Measurements from ENCODE around the gene RAPH1.

RAPH1 gene

GRCh38 chr2:203347375-203347774 lies 187.7 kb downstream of the RAPH1 start:
- Histone ChIP-seq H3K4me2 (ENCODE audit: low read length) (no peak overlapping the region), H3K4ac (ENCODE audit: low read depth, low read length) (no peak overlapping the region), H4K5ac (ENCODE audit: low read length) (no peak overlapping the region), H3K56ac (ENCODE audit: low read length) (no peak overlapping the region), H3K27me3 (ENCODE audit: insufficient read depth, low read length, poor library complexity) (no peaks in the 10 kb centered on the region), H3K27ac (ENCODE audit: low read depth, low read length) (no peak overlapping the region), H2AK5ac (ENCODE audit: low read length) (no peak overlapping the region), H4K8ac (ENCODE audit: low read depth, low read length) (no peak overlapping the region), H3K36me3 (ENCODE audit: control insufficient read depth, insufficient read depth, low read length) (no peaks in the 10 kb centered on the region), H3K23ac (ENCODE audit: low read length) (no peak overlapping the region), H3K79me2 (ENCODE audit: control insufficient read depth, insufficient read depth, low read length) (peaks cover 25% of the 10 kb centered on the region), H3K4me1 (ENCODE audit: control insufficient read depth, low read depth, low read length) (peaks cover 2% of the 10 kb centered on the region), H3K4me3 (ENCODE audit: low read length) (no peak overlapping the region), H2BK15ac (replicated peaks; ENCODE audit: low read depth) (no peak overlapping the region), H3K9ac (ENCODE audit: low read length) (no peak overlapping the region), H3K79me1 (ENCODE audit: low read length) (peaks cover 12% of the 10 kb centered on the region), H3K18ac (ENCODE audit: low read length) (no peak overlapping the region), H2BK120ac (ENCODE audit: low read depth, low read length) (no peak overlapping the region), H2BK5ac (ENCODE audit: low read length) (no peak overlapping the region)
- no peak for DNase-seq
- no CpG with 5 or more reads among the region's 4 CpGs for WGBS (ENCODE audit: extremely low coverage, insufficient coverage, low lambda C conversion rate)

GRCh38 chr2:203346612-203347011 lies 188.5 kb downstream of the RAPH1 start:
- H3K27ac ChIP-seq (ENCODE audit: low read depth, low read length) = no peak overlapping the region
- H3K79me1 ChIP-seq (ENCODE audit: low read length) = peaks cover 8% of the 10 kb centered on the region
- H3K9ac ChIP-seq (ENCODE audit: low read length) = no peak overlapping the region
- H2BK120ac ChIP-seq (ENCODE audit: low read depth, low read length) = no peak overlapping the region
- no peak overlapping the region for H3K18ac ChIP-seq (ENCODE audit: low read length)
- H2BK15ac ChIP-seq (replicated peaks; ENCODE audit: low read depth) = no peak overlapping the region
- peaks cover 19% of the 10 kb centered on the region for H3K79me2 ChIP-seq (ENCODE audit: control insufficient read depth, insufficient read depth, low read length)
- H3K4me3 ChIP-seq (ENCODE audit: low read length) = no peak overlapping the region
- H3K4ac ChIP-seq (ENCODE audit: low read depth, low read length) = no peak overlapping the region
- no peak overlapping the region for H4K8ac ChIP-seq (ENCODE audit: low read depth, low read length)
- no peak for DNase-seq
- H4K5ac ChIP-seq (ENCODE audit: low read length) = no peak overlapping the region
- H3K56ac ChIP-seq (ENCODE audit: low read length) = no peak overlapping the region
- peaks cover 2% of the 10 kb centered on the region for H3K4me1 ChIP-seq (ENCODE audit: control insufficient read depth, low read depth, low read length)
- H3K27me3 ChIP-seq (ENCODE audit: insufficient read depth, low read length, poor library complexity) = no peaks in the 10 kb centered on the region
- H3K4me2 ChIP-seq (ENCODE audit: low read length) = no peak overlapping the region
- H3K23ac ChIP-seq (ENCODE audit: low read length) = no peak overlapping the region
- no peak overlapping the region for H2AK5ac ChIP-seq (ENCODE audit: low read length)
- no peak overlapping the region for H2BK5ac ChIP-seq (ENCODE audit: low read length)
- no peaks in the 10 kb centered on the region for H3K36me3 ChIP-seq (ENCODE audit: control insufficient read depth, insufficient read depth, low read length)
- whole genome bisulfite sequencing (ENCODE audit: extremely low coverage, insufficient coverage, low lambda C conversion rate) = no CpG with 5 or more reads among the region's 1 CpG

- Histone ChIP-seq H3K4ac (ENCODE audit: low read depth, low read length) (no peak overlapping the region), H4K5ac (ENCODE audit: low read length) (no peak overlapping the region), H3K56ac (ENCODE audit: low read length) (no peak overlapping the region), H3K23ac (ENCODE audit: low read length) (no peak overlapping the region), H2BK15ac (replicated peaks; ENCODE audit: low read depth) (no peak overlapping the region), H2BK120ac (ENCODE audit: low read depth, low read length) (no peak overlapping the region), H2AK5ac (ENCODE audit: low read length) (no peak overlapping the region), H3K79me1 (ENCODE audit: low read length) (peaks cover 6% of the 10 kb centered on the region), H3K4me1 (ENCODE audit: control insufficient read depth, low read depth, low read length) (peaks cover 2% of the 10 kb centered on the region), H3K4me2 (ENCODE audit: low read length) (no peak overlapping the region), H3K79me2 (ENCODE audit: control insufficient read depth, insufficient read depth, low read length) (peaks cover 24% of the 10 kb centered on the region), H4K8ac (ENCODE audit: low read depth, low read length) (no peak overlapping the region), H3K9ac (ENCODE audit: low read length) (no peak overlapping the region), H3K27me3 (ENCODE audit: insufficient read depth, low read length, poor library complexity) (no peaks in the 10 kb centered on the region), H3K18ac (ENCODE audit: low read length) (no peak overlapping the region), H3K4me3 (ENCODE audit: low read length) (no peak overlapping the region), H3K27ac (ENCODE audit: low read depth, low read length) (no peak overlapping the region), H3K36me3 (ENCODE audit: control insufficient read depth, insufficient read depth, low read length) (no peaks in the 10 kb centered on the region), H2BK5ac (ENCODE audit: low read length) (no peak overlapping the region)
- no CpG with 5 or more reads among the region's 12 CpGs for WGBS (ENCODE audit: extremely low coverage, insufficient coverage, low lambda C conversion rate)
- no peak for DNase-seq
Observed at GRCh38 chr2:203344667-203345066, 190.4 kb downstream of the RAPH1 start.

All from mesendoderm (in vitro differentiated cells).